ENCODE data around the gene TMEM181. TPM values are rescaled to one million over a fixed set of nuclear protein-coding genes. Genes with fewer than 3 reads are reported as not detected.
"Not testable (repeated sequence)": the region's sequence is repeated elsewhere in the genome, so short reads cannot be mapped to it uniquely, and the experiment has no call there.

The TMEM181 gene
- total RNA-seq, 1 donor from 2014 or later: 35.3 TPM

GRCh38 chr6:158630938-158631616 is 71.2 kb downstream of the TMEM181 start:
- Histone ChIP-seq H3K36me3 (ENCODE audit: control insufficient read depth, insufficient read depth, low read length) (peaks cover 16% of the 10 kb centered on the region), H3K27me3 (ENCODE audit: control insufficient read depth, insufficient read depth, low read length) (no peaks in the 10 kb centered on the region), H3K4me3 (ENCODE audit: low read depth, low read length) (no peak overlapping the region)
- DNase-seq (ENCODE audit: low read depth) (peak; percentile 74), FAIRE-seq (peak; percentile 95)
- TF ChIP-seq CTCF (IDR thresholded peaks at IDR 0.05; ENCODE audit: insufficient read depth, low read length, severe bottlenecking): no peak

GRCh38 chr6:158631678-158632537 is 72.0 kb downstream of the TMEM181 start:
- peak; percentile 64 for DNase-seq (ENCODE audit: low read depth)
- no peak for TF ChIP-seq CTCF (IDR thresholded peaks at IDR 0.05; ENCODE audit: insufficient read depth, low read length, severe bottlenecking)
- no peak for FAIRE-seq
- Histone ChIP-seq H3K4me3 (ENCODE audit: low read depth, low read length) (no peak overlapping the region), H3K27me3 (ENCODE audit: control insufficient read depth, insufficient read depth, low read length) (no peaks in the 10 kb centered on the region), H3K36me3 (ENCODE audit: control insufficient read depth, insufficient read depth, low read length) (peaks cover 13% of the 10 kb centered on the region)

- not testable (repeated sequence) for H3K4me3 ChIP-seq (ENCODE audit: low read depth, low read length); FAIRE-seq; H3K27me3 ChIP-seq (ENCODE audit: control insufficient read depth, insufficient read depth, low read length); DNase-seq (ENCODE audit: low read depth)
- peaks cover 16% of the 10 kb centered on the region for H3K36me3 ChIP-seq (ENCODE audit: control insufficient read depth, insufficient read depth, low read length)
Measured at GRCh38 chr6:158632538-158633119, 72.7 kb downstream of the TMEM181 start.

- no peaks in the 10 kb centered on the region for H3K27me3 ChIP-seq (ENCODE audit: control insufficient read depth, insufficient read depth, low read length)
- no peak overlapping the region for H3K4me3 ChIP-seq (ENCODE audit: low read depth, low read length)
- FAIRE-seq (no peak), DNase-seq (ENCODE audit: low read depth) (no peak)
- no peak for TF ChIP-seq CTCF (IDR thresholded peaks at IDR 0.05; ENCODE audit: insufficient read depth, low read length, severe bottlenecking)
- H3K36me3 ChIP-seq (ENCODE audit: control insufficient read depth, insufficient read depth, low read length): peaks cover 14% of the 10 kb centered on the region
Measured at GRCh38 chr6:158633127-158633526, 73.2 kb downstream of the TMEM181 start.

- no peaks in the 10 kb centered on the region for H3K27me3 ChIP-seq (ENCODE audit: control insufficient read depth, insufficient read depth, low read length)
- no peak for TF ChIP-seq CTCF (IDR thresholded peaks at IDR 0.05; ENCODE audit: insufficient read depth, low read length, severe bottlenecking)
- FAIRE-seq (no peak), DNase-seq (ENCODE audit: low read depth) (no peak)
- peaks cover 10% of the 10 kb centered on the region for H3K36me3 ChIP-seq (ENCODE audit: control insufficient read depth, insufficient read depth, low read length)
- H3K4me3 ChIP-seq (ENCODE audit: low read depth, low read length): no peak overlapping the region
Measured at GRCh38 chr6:158634695-158635426, 75.0 kb downstream of the TMEM181 start.
